HG02763 (cell line): ENCODE data around the gene DSCAML1.

Experiments
- ATAC-seq: cut with Tn5 transposase; IDR thresholded peaks from one replicate; pipeline ENCODE4 v1.9.1; 2021; ENCODE audit warnings: mild to moderate bottlenecking, moderate library complexity; ENCODE audit not compliant: unreplicated experiment

The DSCAML1 gene

DNA sequence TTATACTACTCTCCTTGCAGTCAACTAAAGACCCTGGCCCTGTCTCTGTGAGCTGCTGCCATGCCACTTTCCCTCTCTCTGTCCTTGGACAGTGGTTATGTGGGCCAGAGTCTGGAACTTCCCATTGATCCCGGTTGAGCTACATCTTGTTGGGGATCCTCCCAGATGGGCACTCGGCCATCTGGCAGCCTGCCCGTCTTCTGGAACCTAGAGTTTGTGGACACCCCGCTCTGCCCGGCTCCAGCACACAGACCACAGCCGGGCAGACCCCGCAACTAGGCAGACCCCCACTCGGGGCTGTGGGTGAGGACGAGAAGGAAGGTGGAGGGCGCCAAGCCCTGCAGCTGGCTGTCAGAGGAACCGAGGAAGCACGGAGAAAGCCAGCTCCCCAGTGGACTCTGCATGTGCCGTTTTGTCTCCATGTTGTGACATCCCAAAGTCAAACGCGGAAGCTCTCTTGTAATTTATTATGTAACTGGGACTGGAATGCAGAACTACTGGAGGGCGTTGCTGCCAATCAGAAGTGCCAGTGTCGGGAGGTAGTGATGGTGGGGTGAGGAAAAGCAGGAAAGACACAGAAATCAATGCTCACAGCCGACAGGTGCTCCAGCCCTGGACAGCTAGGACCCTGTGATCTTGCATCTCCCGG lies 261.7 kb downstream of the DSCAML1 start:
- no peak for ATAC-seq

DNA sequence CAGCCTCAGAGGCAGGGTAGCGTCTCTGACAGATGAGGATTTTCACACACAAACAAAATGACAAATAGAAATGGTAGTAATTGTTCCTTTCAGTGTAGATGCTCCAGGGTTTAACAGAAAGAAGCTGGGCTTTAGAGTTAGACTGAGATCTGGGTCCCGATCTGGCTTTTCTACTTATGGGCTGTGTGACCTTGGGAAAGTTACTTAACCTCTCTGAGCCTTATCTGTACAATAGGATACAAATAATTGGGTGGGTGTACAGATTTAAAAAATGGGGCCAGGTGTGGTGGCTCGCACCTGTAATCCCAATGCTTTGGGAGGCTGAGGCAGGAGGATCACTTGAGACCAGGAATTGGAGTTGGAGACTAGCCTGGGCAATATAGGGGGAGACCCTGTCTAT lies 264.4 kb downstream of the DSCAML1 start:
- ATAC-seq, result no peak

DNA sequence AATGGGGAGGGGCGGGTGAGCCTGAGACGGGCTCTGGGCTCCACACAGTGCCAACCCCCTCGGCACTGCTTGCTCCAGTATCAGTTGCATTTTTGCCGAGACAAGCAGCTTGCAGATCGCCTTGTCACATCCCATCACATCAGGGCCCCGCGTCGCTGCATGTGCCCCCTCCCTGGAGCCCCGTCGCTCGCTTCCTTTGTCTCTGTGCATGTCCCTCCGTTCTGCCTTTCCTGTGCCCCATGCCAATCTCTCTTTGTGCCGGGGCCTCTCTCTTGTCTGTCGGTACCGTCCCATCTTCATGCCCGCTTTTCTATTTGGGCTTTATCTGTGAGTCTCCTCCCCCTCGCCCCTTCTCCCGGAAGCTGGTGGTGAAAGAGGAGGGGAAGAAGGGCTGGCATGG lies 267.2 kb downstream of the DSCAML1 start:
- ATAC-seq, result no peak

DNA sequence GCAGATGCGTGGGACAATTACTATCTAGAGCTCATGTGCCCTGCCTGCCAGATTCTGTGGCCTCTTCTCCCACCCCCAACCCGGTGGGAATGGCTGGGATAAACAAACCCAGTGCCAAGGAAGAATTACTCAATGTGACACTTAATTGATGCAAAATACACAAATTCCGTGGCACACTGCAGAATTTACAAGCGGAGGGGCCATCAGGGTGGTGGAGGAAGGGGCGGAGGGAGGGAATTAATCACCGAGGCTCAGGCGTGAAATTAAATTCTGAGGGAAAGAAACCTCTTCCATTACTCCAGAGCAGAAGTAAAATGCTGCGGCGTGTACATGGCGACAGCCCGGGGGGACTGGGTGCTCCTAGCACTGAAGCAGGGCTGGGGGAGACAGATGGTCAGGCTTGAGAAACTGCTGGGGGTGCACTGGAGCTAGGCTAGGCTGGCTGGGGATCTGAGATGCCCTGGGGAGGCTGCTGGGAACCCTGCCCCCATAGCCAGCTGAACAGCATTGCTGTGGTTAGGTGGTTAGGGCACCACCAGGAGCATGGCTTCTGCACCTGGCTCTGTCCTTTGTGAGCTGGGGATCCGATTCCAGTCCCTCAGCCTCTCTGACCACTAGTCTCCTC lies 268.8 kb downstream of the DSCAML1 start:
- ATAC-seq, result no peak

DNA sequence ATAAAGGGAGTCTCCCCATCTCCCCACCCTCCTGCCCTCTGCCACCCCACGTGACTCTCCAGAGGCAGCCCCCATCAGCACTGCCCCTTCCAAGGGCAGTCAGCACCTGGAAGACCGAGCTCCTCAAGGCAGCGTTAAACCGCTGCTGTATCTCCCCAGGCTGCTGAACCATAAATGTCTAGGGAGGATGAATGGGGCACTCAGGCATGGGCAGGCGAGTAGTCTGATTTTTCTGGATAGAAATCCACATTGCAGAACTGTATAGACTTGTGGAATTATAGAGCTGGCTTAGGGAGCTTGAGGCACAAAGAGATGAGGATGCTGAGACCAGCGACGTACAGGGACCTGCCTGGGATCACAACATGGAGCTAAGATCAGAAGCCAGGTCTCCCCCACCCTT lies 269.7 kb downstream of the DSCAML1 start:
- ATAC-seq, result no peak

DNA sequence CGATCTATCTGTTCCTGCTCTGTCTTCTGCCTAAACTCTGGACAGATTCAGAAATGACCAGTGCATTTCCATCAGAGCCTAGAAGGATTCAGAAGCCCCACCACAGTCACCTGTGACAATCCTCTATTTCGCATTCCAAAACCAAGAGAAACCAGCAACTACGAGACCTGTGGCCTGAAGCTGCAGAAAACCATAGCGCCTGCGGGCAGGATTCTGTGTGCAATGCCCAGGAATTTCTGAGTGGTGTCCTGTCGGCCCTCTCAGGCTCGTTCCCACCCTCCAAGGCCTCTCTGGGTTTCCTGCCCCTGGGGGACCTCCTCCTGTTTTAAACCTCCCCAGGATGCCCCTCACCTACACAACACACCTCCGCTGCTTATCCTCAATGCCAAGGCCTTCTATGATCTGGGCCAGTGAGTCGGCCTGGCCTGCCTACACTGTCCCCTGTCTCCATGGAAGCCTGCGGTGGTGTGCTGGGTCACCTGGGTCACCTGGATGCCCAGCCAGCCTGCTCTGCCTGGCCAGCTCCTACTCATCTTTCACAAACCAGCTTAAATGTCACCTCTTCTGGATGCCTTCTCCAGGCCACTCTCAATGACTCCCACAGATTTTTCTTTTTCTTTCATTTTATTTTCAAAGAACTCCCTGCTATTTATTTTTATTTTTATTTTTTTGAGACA lies 271.0 kb downstream of the DSCAML1 start:
- ATAC-seq, result no peak

DNA sequence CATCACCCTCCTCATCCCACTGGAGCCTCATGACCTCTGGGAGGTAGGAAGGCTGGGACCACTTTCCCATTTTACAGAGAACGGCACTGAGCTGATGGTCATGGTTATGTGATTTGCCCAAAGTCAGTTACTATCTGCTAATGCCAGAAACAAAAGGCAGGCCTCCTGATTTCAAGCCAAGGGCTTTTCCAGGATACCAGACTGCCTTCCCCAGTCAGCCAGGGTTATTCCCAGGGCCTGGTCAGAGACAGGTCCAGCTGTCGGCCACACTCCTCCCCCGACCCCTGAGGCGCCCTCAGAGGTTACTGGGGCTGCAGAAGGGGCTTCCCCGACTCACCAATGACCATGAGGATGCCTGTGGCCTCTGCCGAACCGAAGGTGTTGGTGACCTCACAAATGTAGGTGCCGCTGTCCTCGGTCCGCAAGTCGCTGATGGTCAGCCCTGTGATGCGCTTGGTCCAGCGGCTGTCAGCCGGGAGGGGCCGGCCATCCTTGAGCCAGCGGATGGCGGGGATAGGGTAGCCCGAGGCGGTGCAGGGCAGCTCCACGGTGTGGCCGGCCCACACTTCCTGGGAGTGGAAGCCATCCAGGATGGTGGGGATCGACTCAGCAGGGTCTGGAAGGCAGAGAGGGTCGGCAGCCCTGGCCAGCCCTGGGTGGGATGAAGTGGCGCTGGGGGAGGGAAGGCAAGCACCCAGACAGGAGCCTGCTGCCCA lies 272.4 kb downstream of the DSCAML1 start:
- ATAC-seq, result no peak

DNA sequence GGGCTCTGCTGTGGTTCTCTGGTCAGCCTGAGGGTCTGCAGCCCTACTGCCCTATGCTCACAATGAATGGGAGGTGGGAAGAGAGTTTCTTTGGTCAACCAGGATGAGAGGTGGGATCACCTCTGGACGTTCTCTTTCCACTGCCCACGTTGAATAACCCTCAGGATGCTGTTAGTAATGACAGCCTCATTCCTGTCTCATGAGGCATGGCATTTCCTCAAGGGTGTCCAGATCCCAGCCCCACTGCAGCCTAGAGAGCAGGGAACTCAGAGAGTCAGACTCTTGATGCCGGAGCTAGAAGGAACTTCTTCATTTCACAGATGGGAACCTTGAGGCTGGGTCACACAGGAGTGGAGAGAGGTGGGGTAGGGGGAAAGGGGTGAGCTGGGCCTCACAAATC lies 273.3 kb downstream of the DSCAML1 start:
- ATAC-seq, result no peak

DNA sequence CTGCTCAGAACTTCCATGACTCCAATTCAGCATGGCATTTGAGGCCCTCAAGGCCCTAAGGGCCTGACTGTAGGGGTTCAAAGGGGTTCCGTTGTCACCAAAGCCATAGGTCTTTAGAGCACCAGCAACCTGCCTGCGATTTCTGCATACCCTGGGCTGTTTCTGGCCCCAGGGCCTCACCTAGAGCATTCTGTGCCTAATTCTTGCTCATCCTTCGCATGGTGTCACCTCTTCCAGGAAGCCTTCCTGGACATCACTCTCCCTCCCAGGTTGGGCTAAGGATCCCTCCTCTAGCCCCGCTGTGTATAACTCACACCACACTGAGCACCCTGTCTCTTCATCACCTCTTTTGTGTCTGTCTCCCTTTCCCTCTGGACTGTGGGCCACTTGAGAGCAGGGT lies 275.0 kb downstream of the DSCAML1 start:
- ATAC-seq, result no peak

DNA sequence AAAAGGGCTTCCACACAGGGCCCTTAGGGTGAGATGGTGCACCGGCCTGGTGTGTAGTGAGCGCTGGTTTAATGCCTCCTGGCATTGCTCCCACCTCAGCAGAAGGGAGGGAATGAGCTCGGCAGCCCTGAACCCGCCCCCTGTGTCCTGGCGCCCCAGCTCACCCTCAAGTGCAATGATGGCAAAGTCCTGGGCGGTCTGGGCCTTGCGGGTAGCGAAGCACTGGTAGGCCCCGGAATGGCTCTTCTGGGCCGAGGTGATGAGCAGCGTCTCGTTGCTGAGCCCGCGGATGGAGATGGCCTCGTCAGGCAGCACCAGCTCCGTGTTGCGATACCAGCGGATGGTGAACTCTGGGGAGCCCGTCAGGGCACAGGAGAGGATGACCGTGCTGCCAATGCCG lies 276.1 kb downstream of the DSCAML1 start:
- ATAC-seq, result no peak

DNA sequence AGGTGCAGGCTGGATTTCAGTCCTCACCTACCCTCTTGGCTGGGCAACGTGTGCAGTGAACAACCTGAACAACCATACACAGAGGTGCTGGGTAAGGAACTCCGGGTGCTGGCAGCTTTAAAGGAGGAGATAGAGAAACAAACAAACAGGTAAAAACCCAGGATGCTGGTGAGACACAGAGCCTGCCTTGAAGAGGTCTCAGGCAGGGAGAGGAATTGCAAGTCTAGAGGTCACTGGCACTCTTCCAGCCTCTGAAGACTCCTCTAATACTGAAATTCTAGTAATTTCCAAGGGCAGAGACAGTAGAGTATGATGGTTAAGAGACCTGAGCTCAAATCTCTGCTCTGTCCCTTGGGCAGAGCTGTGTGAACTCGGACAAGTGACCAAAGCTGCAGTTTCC lies 276.8 kb downstream of the DSCAML1 start:
- no peak for ATAC-seq

DNA sequence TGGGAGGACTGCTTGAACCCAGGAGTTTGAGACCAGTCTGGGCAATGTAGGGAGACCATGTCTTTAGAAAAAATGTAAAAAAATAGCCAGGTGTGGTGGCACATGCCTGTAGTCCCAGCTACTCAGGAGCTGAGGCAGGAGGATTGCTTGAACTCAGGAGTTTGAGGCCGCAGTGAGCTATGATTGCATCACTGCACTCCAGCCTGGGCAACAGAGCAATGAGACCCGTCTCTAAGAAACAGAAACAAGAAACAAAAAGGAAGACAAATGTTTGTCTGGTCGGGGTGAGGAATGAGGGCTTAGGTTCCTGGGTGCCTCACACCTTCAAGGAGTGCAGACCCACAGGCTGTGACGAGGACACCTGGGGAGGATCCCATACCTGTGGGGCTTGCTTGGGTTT lies 277.4 kb downstream of the DSCAML1 start:
- no peak for ATAC-seq

DNA sequence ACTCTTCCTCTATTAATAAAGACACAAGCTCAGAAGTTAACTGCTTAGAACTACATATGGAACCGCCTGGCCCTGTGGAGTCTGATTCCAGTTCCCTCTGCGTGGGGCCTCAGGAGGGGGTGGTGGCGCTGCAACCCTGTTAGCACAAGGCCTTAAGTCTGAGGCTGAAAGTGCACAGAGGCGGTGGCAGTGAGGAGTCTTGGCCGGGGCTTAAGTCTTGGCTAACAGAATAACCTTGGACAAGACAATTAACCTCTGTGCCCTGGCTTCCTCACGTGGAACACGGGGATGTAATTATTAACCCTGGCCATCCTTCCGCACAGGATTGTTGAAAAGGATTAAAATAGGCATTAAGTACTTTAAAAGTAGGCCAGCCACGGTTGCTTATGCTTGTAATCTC lies 277.8 kb downstream of the DSCAML1 start:
- ATAC-seq, result no peak

DNA sequence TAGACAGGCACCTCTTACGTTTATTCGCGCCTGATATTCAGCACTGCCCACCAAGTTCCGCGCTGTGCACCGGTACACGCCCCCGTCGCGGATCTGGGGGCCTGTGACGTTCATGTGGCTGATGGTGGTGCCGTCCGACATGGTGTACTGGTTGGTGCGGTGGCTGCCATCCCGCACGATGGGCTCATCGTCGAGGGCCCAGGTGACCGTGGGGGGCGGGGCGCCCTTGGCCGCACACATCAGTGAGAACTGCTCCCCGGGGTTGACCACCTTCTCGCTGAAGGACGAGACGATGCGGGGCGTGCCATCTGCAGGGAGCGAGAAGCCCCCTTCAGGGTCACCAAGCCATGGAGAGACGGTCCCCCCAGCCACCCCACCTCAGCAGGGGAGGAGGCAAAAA lies 278.6 kb downstream of the DSCAML1 start:
- no peak for ATAC-seq

DNA sequence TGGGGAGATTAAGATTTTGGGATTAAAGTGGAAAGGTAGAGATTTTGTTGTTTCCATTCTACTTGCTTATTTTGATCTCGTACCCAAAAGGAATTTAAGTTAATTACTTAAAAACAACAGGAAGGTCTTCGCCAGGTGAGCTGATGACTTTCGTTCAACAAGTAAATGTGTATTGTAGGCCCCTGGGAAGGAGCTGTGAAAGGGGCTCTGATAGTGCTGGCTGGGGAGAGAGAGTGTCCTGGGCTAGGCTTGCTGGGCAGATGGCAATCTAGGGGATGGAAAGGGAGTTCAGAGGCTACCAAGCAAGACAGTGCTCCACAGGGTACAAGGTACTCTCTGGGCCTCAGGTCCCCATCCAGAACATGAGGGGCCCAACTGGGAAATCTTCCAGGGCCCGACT lies 279.9 kb downstream of the DSCAML1 start:
- ATAC-seq, result no peak

DNA sequence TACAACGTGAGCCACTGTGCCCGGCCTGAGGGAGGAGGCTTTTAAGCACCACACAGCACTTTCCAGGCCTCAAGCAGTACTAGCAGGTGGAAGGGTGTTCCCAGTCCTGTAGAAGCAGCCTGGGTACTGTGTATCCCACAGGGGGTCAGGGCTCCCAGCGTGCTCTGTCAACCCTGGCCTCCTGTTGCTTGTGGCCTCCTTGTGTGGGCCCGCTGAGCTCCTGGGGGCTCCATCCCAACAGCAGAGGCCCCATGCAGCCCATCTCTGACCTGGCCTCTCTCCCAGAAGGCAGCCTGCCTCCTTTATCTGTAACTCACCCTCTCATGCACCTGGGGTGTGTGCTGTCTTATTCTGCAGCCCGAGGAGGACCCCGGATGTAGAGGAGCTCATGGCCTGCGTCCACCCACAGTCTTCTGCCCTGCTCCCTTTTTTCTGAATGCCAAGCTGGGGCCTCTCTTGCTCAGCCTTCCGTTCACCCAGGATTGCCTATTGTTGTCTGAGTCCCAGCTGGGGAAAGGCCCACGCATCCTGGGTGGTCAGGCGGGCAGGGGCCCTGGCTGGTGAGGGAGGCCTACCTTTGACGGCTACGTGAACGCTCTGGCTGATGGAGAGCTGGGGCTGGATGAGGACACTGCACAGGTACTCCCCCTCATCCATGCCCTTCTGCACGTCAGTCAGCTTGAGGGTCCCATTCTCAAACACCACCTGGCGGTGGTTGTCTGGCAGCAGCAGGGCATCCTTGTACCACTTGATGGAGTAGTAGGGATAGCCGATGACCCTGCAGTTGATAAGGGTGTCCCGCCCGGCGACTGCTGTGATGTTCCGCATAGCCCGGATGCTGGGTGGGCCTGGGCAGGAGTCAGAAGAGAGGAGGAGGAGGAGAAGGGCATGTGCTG lies 280.9 kb downstream of the DSCAML1 start:
- ATAC-seq, result no peak

DNA sequence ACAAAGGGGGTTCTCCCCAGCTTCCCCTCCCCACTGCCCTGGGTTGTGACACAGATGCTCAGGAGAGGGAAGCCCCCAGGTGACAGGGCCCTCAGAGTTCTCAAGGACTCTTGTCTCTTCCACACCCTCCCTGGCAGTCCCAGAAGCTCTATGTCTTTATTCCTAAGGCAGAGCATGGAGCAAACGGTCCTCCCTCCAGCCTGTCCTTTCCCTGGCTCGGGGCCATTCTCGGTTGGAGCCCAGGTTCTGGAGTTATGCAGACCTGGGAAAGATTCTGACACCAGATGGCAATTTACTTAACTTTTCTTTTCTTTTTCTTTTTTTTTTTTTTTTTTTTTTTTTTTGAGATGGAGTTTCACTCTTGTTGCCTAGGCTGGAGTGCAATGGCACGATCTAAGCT lies 282.8 kb downstream of the DSCAML1 start:
- ATAC-seq, result no peak

DNA sequence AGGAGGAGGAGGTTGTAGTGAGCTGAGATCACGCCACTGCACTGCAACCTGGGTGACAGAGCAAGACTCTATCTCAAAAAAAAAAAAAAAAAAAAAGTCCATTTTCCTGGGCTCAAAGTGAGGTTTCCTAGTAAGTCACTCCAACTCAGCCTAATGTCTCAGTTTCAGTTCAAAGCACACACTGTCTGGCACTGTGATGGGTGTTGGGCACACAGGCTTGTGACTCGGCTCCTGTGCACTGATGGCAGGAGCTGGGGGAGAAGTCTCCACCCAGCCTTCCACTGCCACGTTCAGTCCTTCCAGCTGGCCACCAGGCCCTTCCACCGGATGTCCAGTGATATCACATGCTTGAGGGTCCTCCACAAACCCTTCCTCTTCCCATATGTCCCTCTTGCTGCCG lies 283.4 kb downstream of the DSCAML1 start:
- no peak for ATAC-seq

DNA sequence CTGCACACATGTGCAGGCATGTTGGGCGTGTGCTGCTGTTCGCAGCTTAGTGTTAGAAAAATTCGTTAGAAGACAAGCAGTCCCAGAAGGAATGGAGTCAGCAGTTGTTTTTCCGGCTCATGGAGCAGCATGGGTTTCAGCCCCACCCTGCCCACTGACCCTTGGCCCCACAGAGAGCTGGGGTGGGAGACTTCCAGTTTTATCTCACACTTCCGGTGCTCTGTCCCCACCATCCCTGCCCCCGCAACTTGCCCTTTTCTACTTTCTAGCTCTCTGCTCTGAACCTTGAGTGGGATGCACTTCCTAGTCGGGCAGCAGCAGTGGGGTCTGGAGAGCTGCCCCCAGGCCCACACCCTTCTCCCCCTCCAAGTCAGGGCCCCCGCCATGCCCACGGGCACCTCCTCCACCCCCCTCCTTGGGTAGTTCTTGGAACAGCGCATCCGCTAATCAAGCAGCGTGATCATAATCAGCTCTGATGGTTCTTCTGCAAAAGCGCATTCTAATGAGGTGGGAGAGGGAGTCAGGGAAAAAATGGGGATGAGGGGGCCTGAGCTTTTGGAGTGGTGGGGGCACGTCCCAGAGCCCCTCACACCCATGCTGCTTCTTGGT lies 285.0 kb downstream of the DSCAML1 start:
- ATAC-seq, result no peak

DNA sequence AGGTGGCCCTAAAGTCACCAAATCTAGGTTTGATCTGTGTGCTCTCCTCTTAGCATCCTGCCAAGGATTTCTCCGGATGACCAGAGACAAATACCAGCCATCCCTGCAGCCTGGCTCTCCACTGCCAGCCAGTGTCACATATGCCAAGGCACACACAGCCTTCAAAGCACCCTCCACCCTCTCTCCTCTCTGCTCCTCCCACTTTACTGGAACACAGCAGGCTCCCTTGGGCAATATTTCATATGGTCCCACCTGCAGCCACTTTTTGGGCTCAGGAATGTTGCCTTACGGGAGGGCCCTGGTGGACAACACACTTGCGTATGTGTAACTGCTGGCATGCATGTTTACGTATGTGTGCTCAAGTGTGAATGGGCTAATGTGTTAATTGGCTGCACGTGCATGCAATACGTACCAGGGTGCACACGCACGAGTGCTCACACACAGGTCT lies 285.5 kb downstream of the DSCAML1 start:
- ATAC-seq, result no peak
